ENCODE measurements around the gene TMEM108. TPM values are rescaled to one million over a fixed set of nuclear protein-coding genes. Genes with fewer than 3 reads are reported as not detected.

Gene TMEM108
- total RNA-seq, 1 donor from 2014 or later, result 16.7 TPM

GRCh38 chr3:133408961-133409360 is 370.8 kb downstream of the TMEM108 start:
- DNase-seq (ENCODE audit: low read depth), result peak; percentile 78

GRCh38 chr3:133410191-133410892 is 372.2 kb downstream of the TMEM108 start:
- DNase-seq (ENCODE audit: low read depth), result no peak

- no peak for DNase-seq (ENCODE audit: low read depth)
Measured at GRCh38 chr3:133412183-133413132, 374.3 kb downstream of the TMEM108 start.

- peak; percentile 64 for DNase-seq (ENCODE audit: low read depth)
Measured at GRCh38 chr3:133413161-133414020, 375.2 kb downstream of the TMEM108 start.

GRCh38 chr3:133414021-133414392 is 375.8 kb downstream of the TMEM108 start:
- no peak for DNase-seq (ENCODE audit: low read depth)

GRCh38 chr3:133418361-133418760 is 380.2 kb downstream of the TMEM108 start:
- DNase-seq (ENCODE audit: low read depth), result no peak

- no peak for DNase-seq (ENCODE audit: low read depth)
Measured at GRCh38 chr3:133419151-133419909, 381.1 kb downstream of the TMEM108 start.

GRCh38 chr3:133424937-133425869 is 387.0 kb downstream of the TMEM108 start:
- no peak for DNase-seq (ENCODE audit: low read depth)

- DNase-seq (ENCODE audit: low read depth), result no peak
Measured at GRCh38 chr3:133425898-133426297, 387.7 kb downstream of the TMEM108 start.

- DNase-seq (ENCODE audit: low read depth), result no peak
Measured at GRCh38 chr3:133426721-133427120, 388.5 kb downstream of the TMEM108 start.

- no peak for DNase-seq (ENCODE audit: low read depth)
Measured at GRCh38 chr3:133428552-133428951, 390.4 kb downstream of the TMEM108 start.

GRCh38 chr3:133429063-133429462 is 390.9 kb downstream of the TMEM108 start:
- no peak for DNase-seq (ENCODE audit: low read depth)

- DNase-seq (ENCODE audit: low read depth), result no peak
Measured at GRCh38 chr3:133439563-133439962, 401.4 kb downstream of the TMEM108 start.

GRCh38 chr3:133440652-133441051 is 402.5 kb downstream of the TMEM108 start:
- peak; percentile 89 for DNase-seq (ENCODE audit: low read depth)

GRCh38 chr3:133441867-133442270 is 403.7 kb downstream of the TMEM108 start:
- no peak for DNase-seq (ENCODE audit: low read depth)

- DNase-seq (ENCODE audit: low read depth), result no peak
Measured at GRCh38 chr3:133442518-133442917, 404.3 kb downstream of the TMEM108 start.

GRCh38 chr3:133443649-133444422 is 405.6 kb downstream of the TMEM108 start:
- no peak for DNase-seq (ENCODE audit: low read depth)

- DNase-seq (ENCODE audit: low read depth), result no peak
Measured at GRCh38 chr3:133444423-133444774, 406.2 kb downstream of the TMEM108 start.

- no peak for DNase-seq (ENCODE audit: low read depth)
Measured at GRCh38 chr3:133445108-133445507, 406.9 kb downstream of the TMEM108 start.

All from myocyte (in vitro differentiated cells).